ENCODE measurements around the gene CCNI2.
"Not testable (repeated sequence)": the region's sequence is repeated elsewhere in the genome, so short reads cannot be mapped to it uniquely, and the experiment has no call there.

The CCNI2 gene

DNA sequence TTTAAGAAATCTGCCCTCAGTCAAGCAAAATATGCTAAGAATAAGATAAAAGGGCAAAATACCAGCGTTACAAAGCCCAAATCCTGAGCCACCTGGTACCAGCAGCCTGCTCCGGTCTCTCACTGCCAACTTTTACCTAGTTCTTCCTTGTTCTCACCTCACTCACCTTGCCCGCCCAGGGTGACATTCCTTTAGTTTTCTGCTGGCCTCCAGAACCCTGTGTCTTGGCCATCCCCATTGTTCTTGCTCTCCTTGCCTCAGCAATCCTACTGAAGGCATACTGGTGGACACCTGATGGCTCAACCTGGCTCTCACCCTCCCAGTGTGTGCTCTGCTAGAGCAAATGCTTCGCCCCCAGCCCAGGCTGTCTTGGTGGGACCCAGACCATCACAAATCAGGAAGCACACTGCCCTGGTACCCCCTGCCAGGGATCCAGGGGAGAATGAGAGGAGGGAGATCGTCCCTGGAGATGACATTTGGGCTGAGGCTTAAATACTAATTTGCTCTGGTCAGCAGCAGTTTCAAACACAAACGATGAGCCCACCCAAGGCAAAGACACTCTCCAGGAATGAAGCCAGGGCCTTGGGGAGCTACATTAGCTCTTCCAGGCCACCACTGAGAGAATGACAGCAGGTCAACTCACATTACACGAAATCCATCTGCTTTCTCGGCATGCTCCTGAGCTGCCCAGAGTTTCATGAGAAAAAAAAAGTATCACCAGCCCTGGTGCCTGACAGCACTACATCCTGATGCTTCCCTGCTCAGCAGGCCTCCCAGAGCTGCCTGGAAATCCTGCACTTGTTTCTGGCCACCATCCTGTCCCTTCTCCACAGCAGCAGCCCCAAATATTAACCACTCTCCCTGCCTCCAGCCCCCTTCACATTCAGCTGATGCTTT, 42.0 kb downstream of the CCNI2 start:
- Histone ChIP-seq H3K27ac (ENCODE audit: low read length) (no peak overlapping the region), H3K27me3 (ENCODE audit: control insufficient read depth, insufficient read depth, low read length) (no peaks in the 10 kb centered on the region), H3K4me1 (ENCODE audit: control insufficient read depth, low read depth, low read length) (no peaks in the 10 kb centered on the region), H3K36me3 (ENCODE audit: control insufficient read depth, low read depth, low read length) (no peaks in the 10 kb centered on the region), H3K9ac (ENCODE audit: low read length) (no peak overlapping the region), H3K9me3 (ENCODE audit: control insufficient read depth, low read depth, low read length) (no peaks in the 10 kb centered on the region), H3K4me3 (ENCODE audit: low read length) (no peak overlapping the region)

DNA sequence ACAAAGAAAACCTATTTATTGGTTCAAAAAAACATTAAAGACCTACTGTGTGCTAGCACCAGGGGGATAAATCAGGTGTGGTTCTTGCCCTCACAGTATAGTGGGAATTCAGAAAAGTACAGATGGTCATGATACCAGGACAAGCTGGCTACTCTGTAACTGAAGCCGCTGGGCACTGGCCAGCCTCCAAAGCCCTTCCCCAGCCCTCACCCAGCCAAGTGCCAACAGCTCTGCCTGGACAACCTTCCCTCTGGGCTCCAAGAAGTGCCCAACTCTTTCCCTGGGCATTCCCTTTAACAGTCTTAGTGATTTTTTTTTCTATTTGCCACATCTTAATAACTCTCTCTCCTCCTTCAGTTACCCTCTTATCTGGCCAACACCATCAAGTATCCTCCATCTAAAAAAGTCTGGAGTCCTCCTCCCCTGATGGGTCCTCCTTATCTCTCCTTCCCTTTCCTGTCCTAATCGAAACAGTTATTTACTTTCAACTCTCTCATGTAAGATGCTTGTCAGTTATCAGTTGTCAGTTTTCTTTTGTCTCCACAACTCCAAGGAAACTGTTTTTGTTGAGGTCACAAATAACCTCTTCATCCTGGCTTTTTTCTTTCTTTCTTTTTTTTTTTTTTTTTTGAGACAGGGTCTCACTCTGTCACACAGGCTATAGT, 43.1 kb downstream of the CCNI2 start:
- no peak overlapping the region for H3K4me3 ChIP-seq (ENCODE audit: low read length)
- no peaks in the 10 kb centered on the region for H3K36me3 ChIP-seq (ENCODE audit: control insufficient read depth, low read depth, low read length)
- H3K4me1 ChIP-seq (ENCODE audit: control insufficient read depth, low read depth, low read length) = no peaks in the 10 kb centered on the region
- no peaks in the 10 kb centered on the region for H3K27me3 ChIP-seq (ENCODE audit: control insufficient read depth, insufficient read depth, low read length)
- H3K27ac ChIP-seq (ENCODE audit: low read length) = no peak overlapping the region
- no peaks in the 10 kb centered on the region for H3K9me3 ChIP-seq (ENCODE audit: control insufficient read depth, low read depth, low read length)
- H3K9ac ChIP-seq (ENCODE audit: low read length) = no peak overlapping the region

GRCh38 chr5:132791026-132791425, 43.8 kb downstream of the CCNI2 start:
- no peaks in the 10 kb centered on the region for H3K27me3 ChIP-seq (ENCODE audit: control insufficient read depth, insufficient read depth, low read length)
- no peaks in the 10 kb centered on the region for H3K9me3 ChIP-seq (ENCODE audit: control insufficient read depth, low read depth, low read length)
- no peak overlapping the region for H3K4me3 ChIP-seq (ENCODE audit: low read length)
- H3K27ac ChIP-seq (ENCODE audit: low read length) = no peak overlapping the region
- H3K36me3 ChIP-seq (ENCODE audit: control insufficient read depth, low read depth, low read length) = no peaks in the 10 kb centered on the region
- H3K9ac ChIP-seq (ENCODE audit: low read length) = no peak overlapping the region
- H3K4me1 ChIP-seq (ENCODE audit: control insufficient read depth, low read depth, low read length) = no peaks in the 10 kb centered on the region

DNA sequence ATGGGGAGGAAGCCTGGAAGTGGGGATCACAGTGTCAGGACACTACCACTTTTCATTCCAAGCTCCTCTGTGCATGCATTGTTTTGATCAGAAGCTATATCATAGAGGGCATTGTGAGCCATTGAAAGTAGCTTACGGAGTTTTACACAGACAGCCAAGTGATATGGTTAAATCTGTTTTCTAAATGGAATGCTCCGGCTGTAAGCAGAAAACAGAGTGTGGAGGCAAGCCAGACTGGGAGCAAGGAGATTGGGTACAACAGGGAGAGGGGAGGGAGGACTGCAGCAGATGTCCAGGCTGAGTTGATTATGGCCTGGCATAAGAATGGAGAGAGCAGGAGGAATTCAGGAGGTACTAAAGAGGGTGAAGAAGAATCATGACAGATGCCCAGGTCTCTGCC, 50.4 kb downstream of the CCNI2 start:
- no peak overlapping the region for H3K4me3 ChIP-seq (ENCODE audit: low read length)
- H3K36me3 ChIP-seq (ENCODE audit: control insufficient read depth, low read depth, low read length) = no peaks in the 10 kb centered on the region
- H3K27ac ChIP-seq (ENCODE audit: low read length) = no peak overlapping the region
- no peaks in the 10 kb centered on the region for H3K9me3 ChIP-seq (ENCODE audit: control insufficient read depth, low read depth, low read length)
- H3K4me1 ChIP-seq (ENCODE audit: control insufficient read depth, low read depth, low read length) = no peaks in the 10 kb centered on the region
- H3K27me3 ChIP-seq (ENCODE audit: control insufficient read depth, insufficient read depth, low read length) = no peaks in the 10 kb centered on the region
- no peak overlapping the region for H3K9ac ChIP-seq (ENCODE audit: low read length)

GRCh38 chr5:132799392-132799791, 52.2 kb downstream of the CCNI2 start:
- no peaks in the 10 kb centered on the region for H3K4me1 ChIP-seq (ENCODE audit: control insufficient read depth, low read depth, low read length)
- H3K27me3 ChIP-seq (ENCODE audit: control insufficient read depth, insufficient read depth, low read length) = no peaks in the 10 kb centered on the region
- H3K36me3 ChIP-seq (ENCODE audit: control insufficient read depth, low read depth, low read length) = no peaks in the 10 kb centered on the region
- no peaks in the 10 kb centered on the region for H3K9me3 ChIP-seq (ENCODE audit: control insufficient read depth, low read depth, low read length)
- H3K4me3 ChIP-seq (ENCODE audit: low read length) = no peak overlapping the region
- no peak overlapping the region for H3K27ac ChIP-seq (ENCODE audit: low read length)
- H3K9ac ChIP-seq (ENCODE audit: low read length) = no peak overlapping the region

- no peak overlapping the region for H3K4me3 ChIP-seq (ENCODE audit: low read length)
- no peaks in the 10 kb centered on the region for H3K4me1 ChIP-seq (ENCODE audit: control insufficient read depth, low read depth, low read length)
- no peaks in the 10 kb centered on the region for H3K36me3 ChIP-seq (ENCODE audit: control insufficient read depth, low read depth, low read length)
- H3K27ac ChIP-seq (ENCODE audit: low read length) = no peak overlapping the region
- H3K9me3 ChIP-seq (ENCODE audit: control insufficient read depth, low read depth, low read length) = no peaks in the 10 kb centered on the region
- no peaks in the 10 kb centered on the region for H3K27me3 ChIP-seq (ENCODE audit: control insufficient read depth, insufficient read depth, low read length)
- no peak overlapping the region for H3K9ac ChIP-seq (ENCODE audit: low read length)
Measured at GRCh38 chr5:132800545-132800944, 53.3 kb downstream of the CCNI2 start.

- Histone ChIP-seq H3K27ac (ENCODE audit: low read length) (no peak overlapping the region), H3K27me3 (ENCODE audit: control insufficient read depth, insufficient read depth, low read length) (no peaks in the 10 kb centered on the region), H3K4me1 (ENCODE audit: control insufficient read depth, low read depth, low read length) (peaks cover 3% of the 10 kb centered on the region), H3K4me3 (ENCODE audit: low read length) (no peak overlapping the region), H3K36me3 (ENCODE audit: control insufficient read depth, low read depth, low read length) (no peaks in the 10 kb centered on the region), H3K9ac (ENCODE audit: low read length) (no peak overlapping the region), H3K9me3 (ENCODE audit: control insufficient read depth, low read depth, low read length) (no peaks in the 10 kb centered on the region)
Measured at GRCh38 chr5:132802044-132802684, 54.9 kb downstream of the CCNI2 start.

GRCh38 chr5:132802685-132803066, 55.5 kb downstream of the CCNI2 start:
- H3K27ac ChIP-seq (ENCODE audit: low read length); H3K4me1 ChIP-seq (ENCODE audit: control insufficient read depth, low read depth, low read length); H3K36me3 ChIP-seq (ENCODE audit: control insufficient read depth, low read depth, low read length); H3K9me3 ChIP-seq (ENCODE audit: control insufficient read depth, low read depth, low read length); H3K4me3 ChIP-seq (ENCODE audit: low read length); H3K27me3 ChIP-seq (ENCODE audit: control insufficient read depth, insufficient read depth, low read length); H3K9ac ChIP-seq (ENCODE audit: low read length): not testable (repeated sequence)
